ENCODE measurements around the gene AAGAB.

DNA sequence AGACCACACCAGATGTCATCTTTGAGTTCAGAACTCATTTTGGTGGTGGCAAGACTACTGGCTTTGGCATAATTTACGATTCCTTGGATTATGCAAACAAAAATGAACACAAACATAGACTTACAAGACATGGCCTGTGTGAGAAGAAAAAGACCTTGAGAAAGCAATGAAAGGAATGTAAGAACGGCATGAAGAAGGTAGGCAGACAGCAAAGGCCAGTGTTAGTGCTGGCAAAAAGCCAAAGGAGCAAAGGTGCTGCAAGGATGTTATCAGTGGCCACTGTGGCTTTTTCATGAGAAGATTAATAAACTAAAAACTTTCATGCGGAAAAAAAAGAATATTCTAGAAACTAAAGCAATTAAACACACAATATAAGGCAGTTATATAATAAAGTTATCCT lies 21.9 kb downstream of the AAGAB start:
- TF ChIP-seq, protein P1, sequence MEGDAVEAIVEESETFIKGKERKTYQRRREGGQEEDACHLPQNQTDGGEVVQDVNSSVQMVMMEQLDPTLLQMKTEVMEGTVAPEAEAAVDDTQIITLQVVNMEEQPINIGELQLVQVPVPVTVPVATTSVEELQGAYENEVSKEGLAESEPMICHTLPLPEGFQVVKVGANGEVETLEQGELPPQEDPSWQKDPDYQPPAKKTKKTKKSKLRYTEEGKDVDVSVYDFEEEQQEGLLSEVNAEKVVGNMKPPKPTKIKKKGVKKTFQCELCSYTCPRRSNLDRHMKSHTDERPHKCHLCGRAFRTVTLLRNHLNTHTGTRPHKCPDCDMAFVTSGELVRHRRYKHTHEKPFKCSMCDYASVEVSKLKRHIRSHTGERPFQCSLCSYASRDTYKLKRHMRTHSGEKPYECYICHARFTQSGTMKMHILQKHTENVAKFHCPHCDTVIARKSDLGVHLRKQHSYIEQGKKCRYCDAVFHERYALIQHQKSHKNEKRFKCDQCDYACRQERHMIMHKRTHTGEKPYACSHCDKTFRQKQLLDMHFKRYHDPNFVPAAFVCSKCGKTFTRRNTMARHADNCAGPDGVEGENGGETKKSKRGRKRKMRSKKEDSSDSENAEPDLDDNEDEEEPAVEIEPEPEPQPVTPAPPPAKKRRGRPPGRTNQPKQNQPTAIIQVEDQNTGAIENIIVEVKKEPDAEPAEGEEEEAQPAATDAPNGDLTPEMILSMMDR (IDR thresholded peaks at IDR 0.05; ENCODE audit: low read depth, low read length) = no peak
- TF ChIP-seq MYC (IDR thresholded peaks at IDR 0.05; ENCODE audit: low read depth, low read length) (no peak), POLR2A (IDR thresholded peaks at IDR 0.05; ENCODE audit: extremely low read depth, insufficient read length) (no peak)
- TF ChIP-seq, protein P2, sequence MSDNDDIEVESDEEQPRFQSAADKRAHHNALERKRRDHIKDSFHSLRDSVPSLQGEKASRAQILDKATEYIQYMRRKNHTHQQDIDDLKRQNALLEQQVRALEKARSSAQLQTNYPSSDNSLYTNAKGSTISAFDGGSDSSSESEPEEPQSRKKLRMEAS (IDR thresholded peaks at IDR 0.05; ENCODE audit: low read depth, low read length) = no peak
